Measurements from ENCODE around the gene DCTN3.

The DCTN3 gene

DNA sequence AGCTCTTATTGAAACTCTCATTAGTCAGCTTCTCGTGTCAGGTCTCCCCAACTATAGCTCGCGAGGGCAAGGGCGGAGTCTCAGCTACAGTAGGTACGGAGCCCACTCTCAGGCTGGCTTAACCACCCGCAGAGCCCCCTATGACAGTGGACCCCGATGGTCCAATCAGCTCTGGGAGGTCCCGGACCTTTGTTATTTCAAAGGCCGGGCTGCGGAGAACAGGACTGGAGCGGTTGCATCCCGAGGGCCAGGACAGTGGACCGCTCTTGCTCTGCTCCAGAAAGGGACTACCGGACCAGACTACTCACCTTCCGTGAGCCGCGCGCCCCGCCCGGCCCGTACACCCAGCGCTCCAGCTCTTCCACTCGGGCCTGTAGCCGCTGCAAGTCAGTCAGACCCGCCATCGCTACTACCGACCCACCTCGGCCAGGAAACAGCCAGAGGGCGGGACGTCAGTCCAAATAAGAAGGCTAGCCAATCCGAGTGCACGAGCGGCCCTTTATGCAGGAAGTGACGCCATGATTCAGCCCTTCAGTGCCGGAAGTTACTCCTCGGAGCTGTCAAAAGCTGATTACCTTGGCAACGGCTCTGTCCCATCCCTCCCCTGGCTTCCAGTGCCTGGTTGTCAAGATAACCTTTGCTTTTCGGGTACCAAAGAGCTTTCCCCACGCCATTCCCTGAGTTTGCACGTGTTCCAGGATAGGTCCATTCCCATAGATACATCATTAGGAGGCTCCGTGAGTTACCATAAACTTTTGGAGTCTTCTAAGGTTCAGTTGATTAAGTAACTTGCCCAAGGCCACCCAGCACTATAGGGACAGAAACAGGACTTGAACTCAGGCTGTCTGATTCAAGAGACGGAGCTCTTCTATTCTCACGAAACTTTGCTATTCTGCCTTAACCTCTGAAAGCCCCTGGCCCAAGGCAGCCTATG lies at the start of gene DCTN3:
Gene DCTN3, minus strand, starts transcription at position 435 of the 934 bp plus-strand sequence. Its CDS starts 31 bp downstream, at position 404.
- DNase-seq, result peak; percentile 89
- in situ Hi-C loops (cut with HindIII; ENCODE audit: low pct_ligation_motif_present, low pct_unique_long_range_greater_than_20kb, low sequenced_read_pairs), result no loop called here

GRCh38 chr9:34665381-34666250 lies 45.3 kb upstream of the DCTN3 start:
- in situ Hi-C loops (cut with HindIII; ENCODE audit: low pct_ligation_motif_present, low pct_unique_long_range_greater_than_20kb, low sequenced_read_pairs), result no loop called here
- DNase-seq, result peak; percentile 93

GRCh38 chr9:34665067-34665380 lies 44.7 kb upstream of the DCTN3 start:
- in situ Hi-C loops (cut with HindIII; ENCODE audit: low pct_ligation_motif_present, low pct_unique_long_range_greater_than_20kb, low sequenced_read_pairs), result no loop called here
- DNase-seq, result no peak

GRCh38 chr9:34664281-34665066 lies 44.2 kb upstream of the DCTN3 start:
- in situ Hi-C loops (cut with HindIII; ENCODE audit: low pct_ligation_motif_present, low pct_unique_long_range_greater_than_20kb, low sequenced_read_pairs), result no loop called here
- peak; percentile 76 for DNase-seq

GRCh38 chr9:34663303-34663605 lies 43.0 kb upstream of the DCTN3 start:
- no peak for DNase-seq

DNA sequence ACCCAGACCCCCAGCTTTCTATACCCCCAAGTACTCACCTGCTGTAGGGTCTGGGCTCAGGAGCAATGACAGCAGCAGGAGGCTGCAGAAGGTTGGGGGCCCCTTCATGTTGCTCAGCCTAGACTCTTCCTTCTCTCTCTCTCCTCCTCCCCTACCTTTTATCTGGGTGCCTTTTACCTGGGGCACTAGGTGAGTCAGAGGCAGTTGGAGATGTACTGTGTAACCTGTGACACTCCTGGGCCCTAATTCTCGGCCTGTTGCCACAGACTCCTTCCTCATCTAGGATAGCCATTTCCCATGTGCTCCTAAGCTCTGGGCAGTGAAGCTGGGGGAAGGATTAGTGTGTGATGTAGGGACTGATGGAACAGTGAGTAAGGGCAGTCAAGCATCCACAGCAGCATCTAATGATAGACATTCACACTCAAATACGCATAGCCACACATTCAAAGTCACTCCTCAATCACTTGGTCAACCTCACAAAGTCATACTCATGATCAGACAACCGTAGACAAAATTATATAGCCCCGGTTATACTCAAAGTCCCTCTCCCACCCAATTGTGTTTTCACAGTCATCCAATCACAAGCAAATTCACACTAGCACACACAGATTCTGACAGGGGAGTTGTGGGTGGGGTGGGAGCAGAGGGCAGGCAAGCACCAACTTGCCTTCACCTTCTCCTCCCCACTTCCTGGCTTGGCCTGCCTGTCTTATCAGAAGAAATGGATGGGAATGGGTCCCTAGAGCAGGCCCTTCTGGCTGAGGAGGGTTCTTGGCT lies 42.4 kb upstream of the DCTN3 start, which contains the start of gene CCL27:
Gene CCL27, minus strand, starts transcription at position 132 of the 777 bp plus-strand sequence. Its CDS starts 24 bp downstream, at position 108.
- in situ Hi-C loops (cut with HindIII; ENCODE audit: low pct_ligation_motif_present, low pct_unique_long_range_greater_than_20kb, low sequenced_read_pairs), result no loop called here
- DNase-seq, result no peak

More at GRCh38 chr9:34663303-34663605, 43.0 kb upstream of the DCTN3 start:
- in situ Hi-C loops (cut with HindIII; ENCODE audit: low pct_ligation_motif_present, low pct_unique_long_range_greater_than_20kb, low sequenced_read_pairs), result no loop called here

- DNase-seq, result peak; percentile 7
- in situ Hi-C loops (cut with HindIII; ENCODE audit: low pct_ligation_motif_present, low pct_unique_long_range_greater_than_20kb, low sequenced_read_pairs), result no loop called here
These were observed 39.4 kb upstream of the DCTN3 start for GRCh38 chr9:34659592-34660253.

- in situ Hi-C loops (cut with HindIII; ENCODE audit: low pct_ligation_motif_present, low pct_unique_long_range_greater_than_20kb, low sequenced_read_pairs), result no loop called here
These were observed 38.2 kb upstream of the DCTN3 start for GRCh38 chr9:34658461-34658860.

GRCh38 chr9:34656992-34657391 lies 36.7 kb upstream of the DCTN3 start:
- no peak for DNase-seq
- in situ Hi-C loops (cut with HindIII; ENCODE audit: low pct_ligation_motif_present, low pct_unique_long_range_greater_than_20kb, low sequenced_read_pairs), result no loop called here

More at GRCh38 chr9:34658461-34658860, 38.2 kb upstream of the DCTN3 start:
- no peak for DNase-seq

- in situ Hi-C loops (cut with HindIII; ENCODE audit: low pct_ligation_motif_present, low pct_unique_long_range_greater_than_20kb, low sequenced_read_pairs), result no loop called here
- no peak for DNase-seq
These were observed 35.1 kb upstream of the DCTN3 start for GRCh38 chr9:34655394-34655793.

- in situ Hi-C loops (cut with HindIII; ENCODE audit: low pct_ligation_motif_present, low pct_unique_long_range_greater_than_20kb, low sequenced_read_pairs), result no loop called here
- no peak for DNase-seq
These were observed 34.2 kb upstream of the DCTN3 start for GRCh38 chr9:34654323-34655051.

GRCh38 chr9:34653151-34654072 lies 33.1 kb upstream of the DCTN3 start:
- no peak for DNase-seq
- in situ Hi-C loops (cut with HindIII; ENCODE audit: low pct_ligation_motif_present, low pct_unique_long_range_greater_than_20kb, low sequenced_read_pairs), result no loop called here

DNA sequence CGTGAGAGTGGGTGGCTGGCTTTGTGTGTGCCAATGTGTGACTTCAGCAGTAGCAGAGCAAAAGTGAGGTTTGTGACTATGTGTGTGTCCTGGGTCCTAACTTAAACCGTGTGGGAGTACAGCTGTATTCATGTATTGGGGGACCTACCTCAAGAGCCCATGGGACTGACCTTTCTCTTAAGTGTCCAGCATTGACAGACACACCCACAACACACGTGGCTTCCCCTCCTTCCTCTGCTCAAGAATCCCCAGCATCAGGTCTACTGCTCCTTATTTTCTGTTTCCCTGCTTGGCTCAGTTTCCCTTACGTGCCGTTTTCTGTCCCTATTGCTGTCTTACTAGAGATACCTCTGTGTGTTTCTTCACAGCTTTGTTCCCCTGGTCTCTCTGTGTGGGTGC lies 32.3 kb upstream of the DCTN3 start:
- in situ Hi-C loops (cut with HindIII; ENCODE audit: low pct_ligation_motif_present, low pct_unique_long_range_greater_than_20kb, low sequenced_read_pairs), result no loop called here
- no peak for DNase-seq

DNA sequence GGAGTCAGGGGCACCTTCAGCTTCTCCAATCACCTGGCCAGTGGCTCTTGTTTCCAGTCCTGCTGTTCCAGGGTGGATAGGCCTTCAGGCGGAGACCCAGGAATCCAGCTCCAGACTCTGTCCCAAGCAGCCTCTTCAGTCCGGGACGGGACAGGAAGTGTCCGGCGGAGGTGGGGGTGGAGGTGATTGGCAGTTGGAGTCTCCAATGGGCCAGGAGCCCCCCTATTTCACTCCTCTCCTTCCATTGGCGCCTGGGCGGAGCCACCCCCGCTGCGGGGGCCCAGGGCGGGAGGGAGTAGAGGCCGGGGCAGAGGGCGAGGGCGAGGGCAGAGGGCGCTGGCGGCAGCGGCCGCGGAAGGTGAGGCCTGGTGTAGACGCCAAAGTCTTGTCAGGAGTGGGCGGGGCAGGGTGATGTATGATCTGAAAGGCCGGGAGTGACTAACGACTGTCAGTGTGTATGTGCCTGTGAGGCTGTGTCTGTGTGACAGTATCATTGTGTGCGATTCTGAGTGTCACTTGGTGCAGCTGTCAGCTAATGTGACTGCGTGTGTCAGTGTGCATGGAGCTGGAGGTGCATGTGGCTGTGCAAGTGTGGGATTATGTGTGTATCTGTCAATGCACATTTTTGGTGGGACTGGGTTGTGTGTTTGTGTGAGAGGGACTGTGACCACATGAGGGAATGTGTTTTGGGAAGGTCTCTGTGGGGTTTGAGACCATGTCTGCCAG lies 31.7 kb upstream of the DCTN3 start, which contains the start of gene IL11RA:
Gene IL11RA, plus strand, starts transcription at position 310 of the 726 bp plus-strand sequence. CDS start 3,033 bp downstream, outside the sequence.
- in situ Hi-C loops (cut with HindIII; ENCODE audit: low pct_ligation_motif_present, low pct_unique_long_range_greater_than_20kb, low sequenced_read_pairs), result no loop called here
- DNase-seq, result peak; percentile 86

DNA sequence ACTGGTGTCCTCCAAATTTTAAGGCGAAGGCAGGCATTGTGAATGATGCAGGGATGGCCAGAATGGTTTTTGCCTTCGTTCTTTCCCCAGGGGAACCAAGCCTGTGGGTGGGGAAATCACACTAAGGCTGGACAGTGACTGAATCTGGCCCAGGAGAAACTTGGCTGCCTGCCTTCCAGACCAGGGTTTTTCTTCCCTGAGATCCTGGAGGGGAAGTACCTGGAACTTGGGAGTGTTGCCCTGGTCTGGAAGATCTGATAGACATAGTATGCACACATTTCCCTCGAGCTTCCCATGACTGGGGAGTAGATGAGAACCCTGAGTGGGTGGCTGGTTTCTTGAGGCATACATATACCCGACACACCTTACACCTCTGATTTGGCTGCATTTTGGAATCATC lies 31.0 kb upstream of the DCTN3 start:
- no peak for DNase-seq
- in situ Hi-C loops (cut with HindIII; ENCODE audit: low pct_ligation_motif_present, low pct_unique_long_range_greater_than_20kb, low sequenced_read_pairs), result no loop called here

Measured in ACHN (cell line).